CD14-positive monocyte (primary cell): ENCODE measurements around the gene AGPAT3. TPM values are rescaled to one million over a fixed set of nuclear protein-coding genes. Genes with fewer than 3 reads are reported as not detected.

Experiments used
- DNase-seq, 3 donors: peaks; one replicate each; pipeline ENCODE4 v3.0.0-alpha.2; 2011 to 2022
- H2AFZ ChIP-seq: 2 replicates; pipeline ENCODE4 v1.6.0; 2012; ENCODE audit warnings: mild to moderate bottlenecking, low read depth, low read length, inconsistent platforms; ENCODE audit not compliant: insufficient read depth, poor library complexity, severe bottlenecking
- H3K27ac ChIP-seq, 2 donors: 1 replicate in 1 of 2; 2 replicates in 1 of 2; pipeline ENCODE4 v1.5.1; 2012 to 2013; ENCODE audit warnings: low read length in 2 of 2, control low read depth in 1 of 2, inconsistent platforms in 1 of 2, low read depth in 1 of 2, mild to moderate bottlenecking in 1 of 2
- H3K27me3 ChIP-seq, 2 donors: one replicate each; pipeline versions ENCODE4 v1.6.0 to v1.6.1; 2011 to 2013; ENCODE audit warnings: low read length in 2 of 2; ENCODE audit not compliant: control insufficient read depth in 2 of 2, insufficient read depth in 2 of 2
- H3K36me3 ChIP-seq, 2 donors: replicated peaks in 1 of 2; 1 replicate in 1 of 2; 2 replicates in 1 of 2; pipeline versions ENCODE4 v1.5.1 to v1.6.1; 2012 to 2013; ENCODE audit warnings: low read length in 2 of 2, control low read depth in 1 of 2, inconsistent platforms in 1 of 2, mild to moderate bottlenecking in 1 of 2; ENCODE audit not compliant: insufficient read depth in 2 of 2, control insufficient read depth in 1 of 2
- H3K4me1 ChIP-seq, 2 donors: 1 replicate in 1 of 2; 2 replicates in 1 of 2; pipeline versions ENCODE4 v1.5.1 to v1.6.1; 2012 to 2013; ENCODE audit warnings: low read length in 2 of 2, control low read depth in 1 of 2, inconsistent platforms in 1 of 2, mild to moderate bottlenecking in 1 of 2, moderate library complexity in 1 of 2; ENCODE audit not compliant: insufficient read depth in 2 of 2, control insufficient read depth in 1 of 2
- H3K4me2 ChIP-seq: replicated peaks from 2 replicates; pipeline ENCODE3; 2012; ENCODE audit warnings: low read length, moderate library complexity, mild to moderate bottlenecking; ENCODE audit not compliant: poor library complexity, severe bottlenecking; ENCODE audit errors: extremely low read depth
- H3K4me3 ChIP-seq, 3 experiments: fragments of 200-600 bp in 1 of 3; sonication (generic) in 1 of 3; replicated peaks in 1 of 3; 1 replicate in 2 of 3; 2 replicates in 1 of 3; pipeline ENCODE4 v1.5.1; 2011 to 2013; ENCODE audit warnings: low read length in 3 of 3, mild to moderate bottlenecking in 3 of 3, control low read depth in 2 of 3, low read depth in 2 of 3, inconsistent platforms in 1 of 3, moderate library complexity in 1 of 3
- H3K79me2 ChIP-seq: 2 replicates; pipeline ENCODE4 v1.6.0; 2012; ENCODE audit warnings: mild to moderate bottlenecking, control low read depth, inconsistent platforms, low read length, moderate library complexity; ENCODE audit not compliant: insufficient read depth
- H3K9ac ChIP-seq: 2 replicates; pipeline ENCODE4 v1.6.0; 2017; ENCODE audit warnings: low read length, mild to moderate bottlenecking; ENCODE audit not compliant: insufficient read depth, poor library complexity, severe bottlenecking
- H3K9me3 ChIP-seq, 2 donors: replicated peaks in 1 of 2; 1 replicate in 1 of 2; 2 replicates in 1 of 2; pipeline versions ENCODE4 v1.5.1 to v1.6.1; 2012 to 2013; ENCODE audit warnings: low read length in 2 of 2, control low read depth in 1 of 2; ENCODE audit not compliant: control insufficient read depth in 1 of 2, insufficient read depth in 1 of 2
- H4K20me1 ChIP-seq: 2 replicates; pipeline ENCODE4 v1.6.0; 2012; ENCODE audit warnings: mild to moderate bottlenecking, low read length, control low read depth, moderate library complexity; ENCODE audit not compliant: insufficient read depth
- H3K27ac Mint-ChIP-seq, 7 donors: one replicate each; pipeline ENCODE4 v1.8.0; 2020; ENCODE audit warnings: mild to moderate bottlenecking in 7 of 7, mixed read lengths in 7 of 7, moderate library complexity in 6 of 7, inconsistent platforms in 2 of 7
- H3K27me3 Mint-ChIP-seq, 3 donors: one replicate each; pipeline ENCODE4 v1.8.0; 2021 to 2022; ENCODE audit warnings: low read depth in 3 of 3, mild to moderate bottlenecking in 3 of 3, mixed read lengths in 3 of 3, moderate library complexity in 3 of 3, inconsistent platforms in 1 of 3
- H3K36me3 Mint-ChIP-seq, 2 donors: one replicate each; pipeline ENCODE4 v1.8.0; 2020; ENCODE audit warnings: mixed read lengths in 2 of 2, inconsistent platforms in 1 of 2, mild to moderate bottlenecking in 1 of 2
- H3K4me1 Mint-ChIP-seq: one replicate; pipeline ENCODE4 v1.8.0; 2020; ENCODE audit warnings: mild to moderate bottlenecking, mixed read lengths
- H3K4me3 Mint-ChIP-seq, 2 donors: one replicate each; pipeline ENCODE4 v1.8.0; 2020; ENCODE audit warnings: mild to moderate bottlenecking in 2 of 2, mixed read lengths in 2 of 2, moderate library complexity in 1 of 2
- H3K9me3 Mint-ChIP-seq, 7 donors: one replicate each; pipeline ENCODE4 v1.8.0; 2020 to 2022; ENCODE audit warnings: mixed read lengths in 7 of 7, mild to moderate bottlenecking in 6 of 7, moderate library complexity in 6 of 7, inconsistent platforms in 2 of 7
- CTCF ChIP-seq: fragments of 200-600 bp; IDR thresholded peaks from one replicate; pipeline ENCODE4 v1.8.0; 2022; ENCODE audit warnings: antibody characterized with exemption, mild to moderate bottlenecking
- WGBS: methylation state at CpG from one replicate; pipeline ENCODE4 v1.1.5; 2013; ENCODE audit warnings: missing lambda C conversion rate; ENCODE audit not compliant: insufficient coverage; 5-methylcytosine and 5-hydroxymethylcytosine counted together
- intact Hi-C, 2 donors: fragments of 100-400 bp; cut with micrococcal nuclease; formaldehyde crosslinking; loops; one replicate each; pipeline versions ENCODE4 v1.15.0 to v1.15.1; 2023
- polyA plus RNA-seq, 3 donors: library from polyadenylated mRNA; depleted of rRNA in 1 of 3; unstranded in 2 of 3; stranded (reverse) in 1 of 3; fragments of 300-500 nt in 2 of 3; fragments of >200 nt in 1 of 3; fragmentation: Illumina TruSeq in 2 of 3; gene quantifications; 1 replicate in 2 of 3; 2 replicates in 1 of 3; pipeline ENCODE4 v1.2.3, GENCODE V29; 2012 to 2021

The AGPAT3 gene
- polyA plus RNA-seq, 3 donors, result 24.9 to 49.3 (median 26.2) TPM

GRCh38 chr21:43825936-43826622 lies 38.9 kb upstream of the AGPAT3 start:
- Mint-ChIP-seq H3K4me1 (peaks cover 33% of the 10 kb centered on the region), H3K27ac (peak overlapping the region in 2 of 7 donors; percentile 19 to 50), H3K36me3 (no peaks in the 10 kb centered on the region), H3K27me3 (peaks cover 3 to 14% (median 9%) of the 10 kb centered on the region in 3 donors), H3K9me3 (peaks cover 0 to 3% (median 0%) of the 10 kb centered on the region in 7 donors), H3K4me3 (peak overlapping the region in 1 of 2 donors; percentile 57)
- TF ChIP-seq CTCF, result peak; percentile 42
- Histone ChIP-seq H3K9me3 (no peaks in the 10 kb centered on the region), H4K20me1 (no peaks in the 10 kb centered on the region), H3K27ac (no peak overlapping the region), H3K27me3 (no peaks in the 10 kb centered on the region), H3K9ac (no peak overlapping the region), H3K36me3 (no peaks in the 10 kb centered on the region), H3K4me2 (peak overlapping the region; percentile 35), H2AFZ (peak overlapping the region; percentile 35), H3K4me3 (peak overlapping the region in 1 of 3 experiments; percentile 44), H3K79me2 (no peaks in the 10 kb centered on the region), H3K4me1 (peaks cover 24 to 38% of the 10 kb centered on the region in 2 donors)
- WGBS, result 80% methylated on average over 29 of the region's 31 CpGs
- peak in 1 of 3 donors; percentile 27 for DNase-seq
- intact Hi-C loops, result no loop called here

GRCh38 chr21:43826623-43826974 lies 38.4 kb upstream of the AGPAT3 start:
- peak overlapping the region in 1 of 7 donors; percentile 19 for H3K27ac Mint-ChIP-seq
- Histone ChIP-seq H3K4me2 (peak overlapping the region; percentile 35), H3K4me1 (peaks cover 29 to 41% of the 10 kb centered on the region in 2 donors), H4K20me1 (no peaks in the 10 kb centered on the region), H3K4me3 (peak overlapping the region in 1 of 3 experiments; percentile 44), H3K9me3 (no peaks in the 10 kb centered on the region), H3K9ac (no peak overlapping the region), H3K36me3 (no peaks in the 10 kb centered on the region), H3K79me2 (no peaks in the 10 kb centered on the region), H3K27ac (no peak overlapping the region), H3K27me3 (no peaks in the 10 kb centered on the region), H2AFZ (peak overlapping the region; percentile 35)
- peaks cover 0 to 2% (median 0%) of the 10 kb centered on the region in 7 donors for H3K9me3 Mint-ChIP-seq
- WGBS, result 80% methylated on average over 3 of the region's 8 CpGs
- peaks cover 3 to 17% (median 9%) of the 10 kb centered on the region in 3 donors for H3K27me3 Mint-ChIP-seq
- DNase-seq, result no peak
- intact Hi-C loops, result no loop called here
- H3K36me3 Mint-ChIP-seq, result no peaks in the 10 kb centered on the region
- peaks cover 35% of the 10 kb centered on the region for H3K4me1 Mint-ChIP-seq
- peak overlapping the region; percentile 54 to 57 for H3K4me3 Mint-ChIP-seq
- TF ChIP-seq CTCF, result no peak
